GM23338 (cell line): ENCODE results near the gene IPO13. TPM values are rescaled to one million over a fixed set of nuclear protein-coding genes. Genes with fewer than 3 reads are reported as not detected.

Experiments
- ATAC-seq: fragments of 200-7000 bp; cut with Tn5 transposase; 3 replicates; pipeline ENCODE4 v1.9.1; 2020
- DNase-seq: peaks from one replicate; pipeline ENCODE4 v3.0.0-alpha.2; 2015; ENCODE audit warnings: low spot score
- H2AFZ ChIP-seq: fragments of 200-600 bp; sonication (generic); 2 replicates; pipeline ENCODE4 v1.8.0; 2016; ENCODE audit warnings: antibody characterized with exemption, mild to moderate bottlenecking, moderate library complexity
- H3F3A ChIP-seq: fragments of 200-600 bp; sonication (generic); replicated peaks from 2 replicates; pipeline ENCODE4 v1.8.0; 2017; ENCODE audit warnings: antibody characterized with exemption, mixed run types, low read depth
- H3K27ac ChIP-seq: fragments of 200-600 bp; sonication (generic); 2 replicates; pipeline ENCODE4 v1.6.1; 2016; ENCODE audit warnings: low read depth
- H3K27me3 ChIP-seq: fragments of 200-600 bp; sonication (generic); 2 replicates; pipeline ENCODE4 v1.8.0; 2016; ENCODE audit warnings: mild to moderate bottlenecking, mixed run types, moderate library complexity; ENCODE audit not compliant: insufficient read depth
- H3K36me3 ChIP-seq: fragments of 200-600 bp; sonication (generic); 2 replicates; pipeline ENCODE4 v1.8.0; 2016; ENCODE audit warnings: mild to moderate bottlenecking; ENCODE audit not compliant: insufficient read depth
- H3K4me1 ChIP-seq: fragments of 200-600 bp; sonication (generic); 2 replicates; pipeline ENCODE4 v1.8.0; 2016; ENCODE audit warnings: mild to moderate bottlenecking, moderate library complexity; ENCODE audit not compliant: insufficient read depth
- H3K4me2 ChIP-seq: fragments of 200-600 bp; sonication (generic); 2 replicates; pipeline ENCODE4 v1.7.1; 2017; ENCODE audit warnings: mixed run types
- H3K4me3 ChIP-seq: fragments of 200-600 bp; sonication (generic); 2 replicates; pipeline ENCODE4 v1.6.1; 2016; ENCODE audit warnings: mixed run types
- H3K79me2 ChIP-seq: fragments of 200-600 bp; sonication (generic); replicated peaks from 2 replicates; pipeline ENCODE4 v1.8.0; 2017; ENCODE audit warnings: mild to moderate bottlenecking; ENCODE audit not compliant: insufficient read depth
- H3K9me2 ChIP-seq: fragments of 200-600 bp; sonication (generic); 2 replicates; pipeline ENCODE4 v1.8.0; 2017; ENCODE audit not compliant: insufficient read depth
- H4K20me1 ChIP-seq: fragments of 200-600 bp; sonication (generic); replicated peaks from 2 replicates; pipeline ENCODE4 v1.8.0; 2017; ENCODE audit warnings: mild to moderate bottlenecking; ENCODE audit not compliant: insufficient read depth
- H3K27ac Mint-ChIP-seq: 2 replicates; pipeline ENCODE4 v1.8.0; 2020; ENCODE audit warnings: inconsistent platforms, mild to moderate bottlenecking, moderate library complexity, mixed read lengths
- H3K27me3 Mint-ChIP-seq: 3 replicates; pipeline ENCODE4 v1.8.0; 2022; ENCODE audit warnings: low read depth, mild to moderate bottlenecking, moderate library complexity, mixed read lengths, inconsistent platforms; ENCODE audit not compliant: insufficient read depth, poor library complexity
- H3K36me3 Mint-ChIP-seq: 3 replicates; pipeline ENCODE4 v1.8.0; 2021; ENCODE audit warnings: low read depth, mild to moderate bottlenecking, inconsistent platforms, moderate library complexity, mixed read lengths
- H3K4me1 Mint-ChIP-seq: 3 replicates; pipeline ENCODE4 v1.8.0; 2020; ENCODE audit warnings: mild to moderate bottlenecking, inconsistent platforms, mixed read lengths
- H3K4me3 Mint-ChIP-seq: 3 replicates; pipeline ENCODE4 v1.8.0; 2021; ENCODE audit warnings: moderate library complexity, mild to moderate bottlenecking, inconsistent platforms, mixed read lengths
- H3K9me3 Mint-ChIP-seq: 3 replicates; pipeline ENCODE4 v1.8.0; 2020; ENCODE audit warnings: moderate library complexity, mild to moderate bottlenecking, inconsistent platforms, mixed read lengths
- CREB1 ChIP-seq: fragments of 250-450 bp; sonication (Bioruptor Pico); IDR thresholded peaks from 2 replicates; pipeline ENCODE4 v1.5.0; 2020; ENCODE audit warnings: low read depth, mild to moderate bottlenecking, moderate library complexity
- ETS1 ChIP-seq: IDR thresholded peaks from 2 replicates; pipeline ENCODE4 v1.6.1; 2016; ENCODE audit warnings: antibody characterized with exemption
- EZH2 ChIP-seq: fragments of 200-600 bp; sonication (generic); IDR thresholded peaks from one replicate; pipeline ENCODE4 v1.8.0; 2017; ENCODE audit warnings: antibody characterized with exemption, mild to moderate bottlenecking, low read depth; ENCODE audit not compliant: unreplicated experiment
- EZH2phosphoT487 ChIP-seq: fragments of 200-600 bp; sonication (generic); IDR thresholded peaks from one replicate; pipeline ENCODE4 v1.8.1; 2018; ENCODE audit warnings: antibody characterized with exemption; ENCODE audit not compliant: unreplicated experiment
- JUNB ChIP-seq: IDR thresholded peaks from one replicate; pipeline ENCODE4 v1.6.1; 2016; ENCODE audit warnings: antibody characterized with exemption; ENCODE audit not compliant: unreplicated experiment
- NANOG ChIP-seq: IDR thresholded peaks from 2 replicates; pipeline ENCODE4 v1.6.1; 2016; ENCODE audit warnings: antibody characterized with exemption, borderline replicate concordance
- POLR2AphosphoS5 ChIP-seq: IDR thresholded peaks from 2 replicates; pipeline ENCODE4 v1.6.1; 2016; ENCODE audit warnings: antibody characterized with exemption, low read depth
- STAT1 ChIP-seq: IDR thresholded peaks from one replicate; pipeline ENCODE4 v1.6.1; 2016; ENCODE audit warnings: antibody characterized with exemption; ENCODE audit not compliant: unreplicated experiment
- ZNF114 ChIP-seq: fragments of 250-450 bp; sonication (Bioruptor Pico); IDR thresholded peaks from 2 replicates; pipeline ENCODE4 v1.5.0; 2020; ENCODE audit warnings: mild to moderate bottlenecking, moderate library complexity
- ZNF331 ChIP-seq: fragments of 250-450 bp; sonication (Bioruptor Pico); IDR thresholded peaks from 2 replicates; pipeline ENCODE4 v1.5.0; 2020; ENCODE audit warnings: low read depth, mild to moderate bottlenecking, moderate library complexity
- ZNF462 ChIP-seq: fragments of 250-450 bp; sonication (Bioruptor Pico); IDR thresholded peaks from 2 replicates; pipeline ENCODE4 v1.5.0; 2020; ENCODE audit warnings: mild to moderate bottlenecking, moderate library complexity
- polyA plus RNA-seq: library from polyadenylated mRNA; unstranded; fragments of >200 nt; fragmentation: Nextera tagmentation; extraction: Ambion mirVana; gene quantifications from 2 replicates; pipeline ENCODE4 v1.2.1, GENCODE V29; 2016
- total RNA-seq: library from RNA; depleted of rRNA; stranded (reverse); fragments of >200 nt; shearing (Covaris generic); gene quantifications from 2 replicates; pipeline ENCODE4 v1.2.3, GENCODE V29; 2014
- TF ChIP-seq, protein P1 (sequence below), 2 experiments: fragments of 200-600 bp in 1 of 2; sonication (generic) in 1 of 2; conservative IDR thresholded peaks; 2 replicates each; pipeline versions ENCODE4 v1.5.1 to v1.6.1; 2016 to 2017; ENCODE audit warnings: antibody characterized with exemption in 2 of 2, low read depth in 2 of 2, mild to moderate bottlenecking in 2 of 2, moderate library complexity in 1 of 2
- TF ChIP-seq, protein P2 (sequence below): IDR thresholded peaks from one replicate; pipeline ENCODE4 v1.6.1; 2018; ENCODE audit warnings: antibody characterized with exemption; ENCODE audit not compliant: unreplicated experiment

Gene IPO13
- total and polyA plus RNA-seq, 2 experiments from 2014 or later: 10.4 to 22.8 TPM

- no peaks in the 10 kb centered on the region for H3K27me3 ChIP-seq
- no peaks in the 10 kb centered on the region for H4K20me1 ChIP-seq
- H3K4me1 Mint-ChIP-seq: peaks cover 33% of the 10 kb centered on the region
- TF ChIP-seq, protein P1, sequence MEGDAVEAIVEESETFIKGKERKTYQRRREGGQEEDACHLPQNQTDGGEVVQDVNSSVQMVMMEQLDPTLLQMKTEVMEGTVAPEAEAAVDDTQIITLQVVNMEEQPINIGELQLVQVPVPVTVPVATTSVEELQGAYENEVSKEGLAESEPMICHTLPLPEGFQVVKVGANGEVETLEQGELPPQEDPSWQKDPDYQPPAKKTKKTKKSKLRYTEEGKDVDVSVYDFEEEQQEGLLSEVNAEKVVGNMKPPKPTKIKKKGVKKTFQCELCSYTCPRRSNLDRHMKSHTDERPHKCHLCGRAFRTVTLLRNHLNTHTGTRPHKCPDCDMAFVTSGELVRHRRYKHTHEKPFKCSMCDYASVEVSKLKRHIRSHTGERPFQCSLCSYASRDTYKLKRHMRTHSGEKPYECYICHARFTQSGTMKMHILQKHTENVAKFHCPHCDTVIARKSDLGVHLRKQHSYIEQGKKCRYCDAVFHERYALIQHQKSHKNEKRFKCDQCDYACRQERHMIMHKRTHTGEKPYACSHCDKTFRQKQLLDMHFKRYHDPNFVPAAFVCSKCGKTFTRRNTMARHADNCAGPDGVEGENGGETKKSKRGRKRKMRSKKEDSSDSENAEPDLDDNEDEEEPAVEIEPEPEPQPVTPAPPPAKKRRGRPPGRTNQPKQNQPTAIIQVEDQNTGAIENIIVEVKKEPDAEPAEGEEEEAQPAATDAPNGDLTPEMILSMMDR (conservative IDR thresholded peaks at IDR 0.05; ENCODE audit: low read depth in 2 of 2): no peak
- TF ChIP-seq EZH2: no peak
- no peak for TF ChIP-seq POLR2AphosphoS5
- TF ChIP-seq STAT1: no peak
- no peak for TF ChIP-seq NANOG
- TF ChIP-seq CREB1 (CRISPR knock-in tag): no peak
- TF ChIP-seq JUNB: no peak
- TF ChIP-seq ZNF331 (CRISPR knock-in tag): no peak
- TF ChIP-seq EZH2phosphoT487: no peak
- TF ChIP-seq, protein P2, sequence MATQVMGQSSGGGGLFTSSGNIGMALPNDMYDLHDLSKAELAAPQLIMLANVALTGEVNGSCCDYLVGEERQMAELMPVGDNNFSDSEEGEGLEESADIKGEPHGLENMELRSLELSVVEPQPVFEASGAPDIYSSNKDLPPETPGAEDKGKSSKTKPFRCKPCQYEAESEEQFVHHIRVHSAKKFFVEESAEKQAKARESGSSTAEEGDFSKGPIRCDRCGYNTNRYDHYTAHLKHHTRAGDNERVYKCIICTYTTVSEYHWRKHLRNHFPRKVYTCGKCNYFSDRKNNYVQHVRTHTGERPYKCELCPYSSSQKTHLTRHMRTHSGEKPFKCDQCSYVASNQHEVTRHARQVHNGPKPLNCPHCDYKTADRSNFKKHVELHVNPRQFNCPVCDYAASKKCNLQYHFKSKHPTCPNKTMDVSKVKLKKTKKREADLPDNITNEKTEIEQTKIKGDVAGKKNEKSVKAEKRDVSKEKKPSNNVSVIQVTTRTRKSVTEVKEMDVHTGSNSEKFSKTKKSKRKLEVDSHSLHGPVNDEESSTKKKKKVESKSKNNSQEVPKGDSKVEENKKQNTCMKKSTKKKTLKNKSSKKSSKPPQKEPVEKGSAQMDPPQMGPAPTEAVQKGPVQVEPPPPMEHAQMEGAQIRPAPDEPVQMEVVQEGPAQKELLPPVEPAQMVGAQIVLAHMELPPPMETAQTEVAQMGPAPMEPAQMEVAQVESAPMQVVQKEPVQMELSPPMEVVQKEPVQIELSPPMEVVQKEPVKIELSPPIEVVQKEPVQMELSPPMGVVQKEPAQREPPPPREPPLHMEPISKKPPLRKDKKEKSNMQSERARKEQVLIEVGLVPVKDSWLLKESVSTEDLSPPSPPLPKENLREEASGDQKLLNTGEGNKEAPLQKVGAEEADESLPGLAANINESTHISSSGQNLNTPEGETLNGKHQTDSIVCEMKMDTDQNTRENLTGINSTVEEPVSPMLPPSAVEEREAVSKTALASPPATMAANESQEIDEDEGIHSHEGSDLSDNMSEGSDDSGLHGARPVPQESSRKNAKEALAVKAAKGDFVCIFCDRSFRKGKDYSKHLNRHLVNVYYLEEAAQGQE: no peak
- TF ChIP-seq ZNF114 (CRISPR knock-in tag): no peak
- no peak for TF ChIP-seq ETS1
- no peak for TF ChIP-seq ZNF462 (CRISPR knock-in tag)
- H3K9me3 Mint-ChIP-seq: no peaks in the 10 kb centered on the region
- no peaks in the 10 kb centered on the region for H3K36me3 ChIP-seq
- H3K4me3 Mint-ChIP-seq: peak overlapping the region; percentile 28; the same call in 1 of the 3 replicates
- no peaks in the 10 kb centered on the region for H3K36me3 Mint-ChIP-seq
- ATAC-seq (peak; percentile 22), DNase-seq (no peak)
- H3K4me1 ChIP-seq: peaks cover 22% of the 10 kb centered on the region
- H3F3A ChIP-seq: no peaks in the 10 kb centered on the region
- peaks cover 5% of the 10 kb centered on the region; the same call in 1 of the 2 replicates for H3K9me2 ChIP-seq
- H3K27ac Mint-ChIP-seq: no peak overlapping the region; the same call in 1 of the 2 replicates
- H3K4me3 ChIP-seq: no peak overlapping the region
- H3K79me2 ChIP-seq: no peaks in the 10 kb centered on the region
- H3K27ac ChIP-seq: peak overlapping the region; percentile 55; the same call in 1 of the 2 replicates
- 0 out of 2 replicates have a peak overlapping the region, but pooled peaks have one; percentile 38 for H3K4me2 ChIP-seq
- peak overlapping the region; percentile 14; the same call in 1 of the 2 replicates for H2AFZ ChIP-seq
- H3K27me3 Mint-ChIP-seq: peaks cover 6% of the 10 kb centered on the region
Measured at GRCh38 chr1:43913666-43914360, 32.9 kb upstream of the IPO13 start.
